Measurements from ENCODE around the gene GPR45. TPM values are rescaled to one million over a fixed set of nuclear protein-coding genes. Genes with fewer than 3 reads are reported as not detected.
"Not testable (repeated sequence)": the region's sequence is repeated elsewhere in the genome, so short reads cannot be mapped to it uniquely, and the experiment has no call there.

GPR45 gene
- total RNA-seq, 1 donor from 2014 or later: not detected

- Histone ChIP-seq H3K27ac (no peak overlapping the region), H3K36me3 (no peaks in the 10 kb centered on the region), H3K27me3 (no peaks in the 10 kb centered on the region), H3K9me3 (no peaks in the 10 kb centered on the region), H3K4me1 (no peaks in the 10 kb centered on the region), H3K4me3 (no peak overlapping the region)
- DNase-seq (ENCODE audit: extremely low spot score in 2 of 2): no peak
- intact Hi-C loops (cut with DNase I): no loop called here
- TF ChIP-seq POLR2AphosphoS5 (IDR thresholded peaks at IDR 0.05; ENCODE audit: insufficient read depth in 1 of 2, low read depth in 1 of 2) (no peak), POLR2A (IDR thresholded peaks at IDR 0.05) (no peak), CTCF (IDR thresholded peaks at IDR 0.05) (no peak)
Measured at GRCh38 chr2:105248316-105249070, 7.0 kb downstream of the GPR45 start.

- no peak for TF ChIP-seq CTCF (IDR thresholded peaks at IDR 0.05)
- no peak for TF ChIP-seq POLR2AphosphoS5 (IDR thresholded peaks at IDR 0.05; ENCODE audit: insufficient read depth in 1 of 2, low read depth in 1 of 2)
- no peak for TF ChIP-seq POLR2A (IDR thresholded peaks at IDR 0.05)
- no peaks in the 10 kb centered on the region for H3K9me3 ChIP-seq
- H3K4me3 ChIP-seq: no peak overlapping the region
- no peak for DNase-seq (ENCODE audit: extremely low spot score in 2 of 2)
- H3K4me1 ChIP-seq: no peaks in the 10 kb centered on the region
- H3K36me3 ChIP-seq: no peaks in the 10 kb centered on the region
- H3K27me3 ChIP-seq: no peaks in the 10 kb centered on the region
- H3K27ac ChIP-seq: no peak overlapping the region
- intact Hi-C loops (cut with DNase I): no loop called here
Measured at GRCh38 chr2:105249181-105249580, 7.6 kb downstream of the GPR45 start.

- no peaks in the 10 kb centered on the region for H3K36me3 ChIP-seq
- H3K27ac ChIP-seq: no peak overlapping the region
- no peaks in the 10 kb centered on the region for H3K27me3 ChIP-seq
- H3K9me3 ChIP-seq: no peaks in the 10 kb centered on the region
- H3K4me3 ChIP-seq: no peak overlapping the region
- DNase-seq (ENCODE audit: extremely low spot score in 2 of 2): no peak
- intact Hi-C loops (cut with DNase I): no loop called here
- no peaks in the 10 kb centered on the region for H3K4me1 ChIP-seq
- TF ChIP-seq POLR2AphosphoS5 (IDR thresholded peaks at IDR 0.05; ENCODE audit: insufficient read depth in 1 of 2, low read depth in 1 of 2) (no peak), POLR2A (IDR thresholded peaks at IDR 0.05) (no peak), CTCF (IDR thresholded peaks at IDR 0.05) (no peak)
Measured at GRCh38 chr2:105249891-105250290, 8.3 kb downstream of the GPR45 start.

- DNase-seq (ENCODE audit: extremely low spot score in 2 of 2); H3K4me1 ChIP-seq; intact Hi-C loops (cut with DNase I): not testable (repeated sequence)
Measured at GRCh38 chr2:105251016-105251648, 9.6 kb downstream of the GPR45 start.

GRCh38 chr2:105252271-105252670 lies 10.7 kb downstream of the GPR45 start:
- H3K36me3 ChIP-seq: no peaks in the 10 kb centered on the region
- no peaks in the 10 kb centered on the region for H3K9me3 ChIP-seq
- TF ChIP-seq POLR2A (IDR thresholded peaks at IDR 0.05) (no peak), CTCF (IDR thresholded peaks at IDR 0.05) (no peak), POLR2AphosphoS5 (IDR thresholded peaks at IDR 0.05; ENCODE audit: insufficient read depth in 1 of 2, low read depth in 1 of 2) (no peak)
- no peak overlapping the region for H3K27ac ChIP-seq
- H3K4me3 ChIP-seq: no peak overlapping the region
- no peak for DNase-seq (ENCODE audit: extremely low spot score in 2 of 2)
- H3K27me3 ChIP-seq: no peaks in the 10 kb centered on the region
- intact Hi-C loops (cut with DNase I): no loop called here
- no peaks in the 10 kb centered on the region for H3K4me1 ChIP-seq

More at GRCh38 chr2:105251016-105251648, 9.6 kb downstream of the GPR45 start:
- H3K36me3 ChIP-seq, H3K27ac ChIP-seq, H3K9me3 ChIP-seq, H3K27me3 ChIP-seq, H3K4me3 ChIP-seq: not testable (repeated sequence)
